Measurements from ENCODE around the gene AGFG1. TPM values are rescaled to one million over a fixed set of nuclear protein-coding genes. Genes with fewer than 3 reads are reported as not detected.
"Not testable (repeated sequence)": the region's sequence is repeated elsewhere in the genome, so short reads cannot be mapped to it uniquely, and the experiment has no call there.

AGFG1 gene
- total RNA-seq, 4 donors from 2014 or later = 50.0 to 69.2 (median 58.9) TPM

DNA sequence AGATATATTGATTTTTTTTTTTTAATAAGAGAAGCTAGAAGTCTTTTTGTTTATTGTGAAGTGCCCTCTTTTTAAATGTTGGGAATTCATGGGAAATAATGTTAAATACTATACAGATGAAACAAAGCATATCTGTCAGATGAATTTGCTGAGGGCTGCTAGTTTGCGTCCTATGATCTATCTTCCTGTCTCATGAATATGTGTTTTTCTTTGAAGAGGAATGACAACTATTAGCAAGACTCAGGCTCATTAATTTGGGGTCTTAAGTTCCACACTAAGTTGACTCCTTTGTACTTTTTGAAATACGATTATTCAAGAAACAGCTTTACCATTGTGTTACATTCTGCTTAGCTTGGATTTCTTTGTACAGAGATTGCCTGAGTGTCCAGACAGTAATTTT is 57.9 kb downstream of the AGFG1 start:
- no peaks in the 10 kb centered on the region for H3K27me3 ChIP-seq
- intact Hi-C loops (cut with DNase I) = no loop called here
- TF ChIP-seq POLR2A (IDR thresholded peaks at IDR 0.05) = no peak
- TF ChIP-seq, protein P1, sequence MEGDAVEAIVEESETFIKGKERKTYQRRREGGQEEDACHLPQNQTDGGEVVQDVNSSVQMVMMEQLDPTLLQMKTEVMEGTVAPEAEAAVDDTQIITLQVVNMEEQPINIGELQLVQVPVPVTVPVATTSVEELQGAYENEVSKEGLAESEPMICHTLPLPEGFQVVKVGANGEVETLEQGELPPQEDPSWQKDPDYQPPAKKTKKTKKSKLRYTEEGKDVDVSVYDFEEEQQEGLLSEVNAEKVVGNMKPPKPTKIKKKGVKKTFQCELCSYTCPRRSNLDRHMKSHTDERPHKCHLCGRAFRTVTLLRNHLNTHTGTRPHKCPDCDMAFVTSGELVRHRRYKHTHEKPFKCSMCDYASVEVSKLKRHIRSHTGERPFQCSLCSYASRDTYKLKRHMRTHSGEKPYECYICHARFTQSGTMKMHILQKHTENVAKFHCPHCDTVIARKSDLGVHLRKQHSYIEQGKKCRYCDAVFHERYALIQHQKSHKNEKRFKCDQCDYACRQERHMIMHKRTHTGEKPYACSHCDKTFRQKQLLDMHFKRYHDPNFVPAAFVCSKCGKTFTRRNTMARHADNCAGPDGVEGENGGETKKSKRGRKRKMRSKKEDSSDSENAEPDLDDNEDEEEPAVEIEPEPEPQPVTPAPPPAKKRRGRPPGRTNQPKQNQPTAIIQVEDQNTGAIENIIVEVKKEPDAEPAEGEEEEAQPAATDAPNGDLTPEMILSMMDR (IDR thresholded peaks at IDR 0.05) = no peak
- H3K4me3 ChIP-seq (replicated peaks in 1 of 3) = no peak overlapping the region
- no peak for DNase-seq
- H3K27ac ChIP-seq = no peak overlapping the region
- WGBS, 2 donors = 95 to 96% methylated on average over 2 of the region's 2 CpGs
- H3K4me1 ChIP-seq = no peaks in the 10 kb centered on the region
- H3K36me3 ChIP-seq = peaks cover 5 to 6% of the 10 kb centered on the region in 2 donors
- no peaks in the 10 kb centered on the region for H3K9me3 ChIP-seq

DNA sequence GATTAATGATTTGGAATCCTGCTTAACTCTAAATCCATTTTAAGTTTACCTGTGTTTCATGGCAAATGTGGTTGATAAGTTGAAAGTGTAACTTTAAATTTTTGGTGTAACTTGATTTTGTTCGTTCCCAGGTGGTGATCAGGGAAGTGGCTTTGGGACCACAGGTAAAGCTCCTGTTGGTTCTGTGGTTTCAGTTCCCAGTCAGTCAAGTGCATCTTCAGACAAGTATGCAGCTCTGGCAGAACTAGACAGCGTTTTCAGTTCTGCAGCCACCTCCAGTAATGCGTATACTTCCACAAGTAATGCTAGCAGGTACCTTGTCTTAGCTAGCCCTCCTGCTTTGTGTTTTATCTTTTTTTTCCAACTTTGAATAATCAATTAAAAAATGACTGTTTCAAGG is 62.8 kb downstream of the AGFG1 start:
- Histone ChIP-seq H3K36me3 (peaks cover 14 to 18% of the 10 kb centered on the region in 2 donors), H3K9me3 (no peaks in the 10 kb centered on the region), H3K4me1 (no peaks in the 10 kb centered on the region), H3K27ac (no peak overlapping the region), H3K4me3 (replicated peaks in 1 of 3) (no peak overlapping the region), H3K27me3 (no peaks in the 10 kb centered on the region)
- no peak for TF ChIP-seq POLR2A (IDR thresholded peaks at IDR 0.05)
- TF ChIP-seq, protein P1 (IDR thresholded peaks at IDR 0.05) = no peak
- DNase-seq = peak; percentile 52 to 55
- 33 to 44% methylated on average over 3 of the region's 3 CpGs for WGBS, 2 donors
- intact Hi-C loops (cut with DNase I) = no loop called here

DNA sequence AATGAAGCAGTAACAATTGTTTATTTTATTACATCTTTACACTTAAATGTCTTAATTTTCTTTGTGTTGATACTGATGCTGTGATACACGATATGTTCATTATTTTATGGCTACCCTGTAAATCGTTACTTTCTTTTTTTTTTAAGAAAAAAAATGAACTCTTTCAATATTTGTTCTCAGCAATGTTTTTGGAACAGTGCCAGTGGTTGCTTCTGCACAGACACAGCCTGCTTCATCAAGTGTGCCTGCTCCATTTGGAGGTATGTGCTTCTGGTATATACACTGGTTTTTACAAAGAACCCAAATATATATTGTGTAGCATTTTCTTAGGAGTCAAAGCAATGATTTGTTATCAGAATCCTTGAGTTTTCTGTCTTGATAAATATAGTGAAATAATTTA is 64.5 kb downstream of the AGFG1 start:
- Histone ChIP-seq H3K27ac (no peak overlapping the region), H3K27me3 (no peaks in the 10 kb centered on the region), H3K4me3 (replicated peaks in 1 of 3) (no peak overlapping the region), H3K36me3 (peaks cover 8 to 23% of the 10 kb centered on the region in 2 donors), H3K4me1 (no peaks in the 10 kb centered on the region), H3K9me3 (no peaks in the 10 kb centered on the region)
- no peak for DNase-seq
- 64 to 65% methylated on average over 2 of the region's 2 CpGs for WGBS, 2 donors
- intact Hi-C loops (cut with DNase I) = no loop called here
- TF ChIP-seq, protein P1 (IDR thresholded peaks at IDR 0.05) = no peak
- TF ChIP-seq POLR2A (IDR thresholded peaks at IDR 0.05) = no peak

DNA sequence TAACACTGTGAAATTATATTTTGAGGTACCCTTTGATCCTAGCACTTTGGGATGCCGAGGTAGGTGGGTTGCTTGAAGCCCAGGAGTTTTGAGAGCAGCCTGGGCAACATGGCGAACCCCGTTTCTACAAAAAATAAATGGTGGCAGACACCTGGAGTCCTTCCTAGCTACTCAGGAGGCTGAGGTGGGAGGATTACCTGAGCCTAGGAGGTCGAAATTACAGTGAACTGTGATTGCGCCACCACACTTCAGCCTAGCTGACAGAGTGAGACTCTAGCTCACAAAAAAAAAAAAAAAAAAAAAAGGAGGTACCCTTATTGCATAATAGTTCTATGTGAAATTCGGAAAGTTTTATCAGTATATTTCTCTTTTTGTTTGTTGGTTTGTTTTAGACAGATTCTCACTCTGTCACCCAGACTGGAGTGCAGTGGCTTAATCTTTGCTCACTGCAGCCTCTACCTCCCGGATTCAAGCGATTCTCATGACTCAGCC is 67.6 kb downstream of the AGFG1 start:
- H3K4me3 ChIP-seq (replicated peaks in 1 of 3) = no peak overlapping the region
- H3K36me3 ChIP-seq = peaks cover 8 to 19% of the 10 kb centered on the region in 2 donors
- H3K9me3 ChIP-seq = no peaks in the 10 kb centered on the region
- TF ChIP-seq, protein P1 (IDR thresholded peaks at IDR 0.05) = no peak
- TF ChIP-seq POLR2A (IDR thresholded peaks at IDR 0.05) = no peak
- intact Hi-C loops (cut with DNase I) = no loop called here
- no peak for DNase-seq
- no peak overlapping the region for H3K27ac ChIP-seq
- no peaks in the 10 kb centered on the region for H3K4me1 ChIP-seq
- H3K27me3 ChIP-seq = no peaks in the 10 kb centered on the region
- WGBS, 2 donors = 97 to 98% methylated on average over 8 of the region's 8 CpGs

DNA sequence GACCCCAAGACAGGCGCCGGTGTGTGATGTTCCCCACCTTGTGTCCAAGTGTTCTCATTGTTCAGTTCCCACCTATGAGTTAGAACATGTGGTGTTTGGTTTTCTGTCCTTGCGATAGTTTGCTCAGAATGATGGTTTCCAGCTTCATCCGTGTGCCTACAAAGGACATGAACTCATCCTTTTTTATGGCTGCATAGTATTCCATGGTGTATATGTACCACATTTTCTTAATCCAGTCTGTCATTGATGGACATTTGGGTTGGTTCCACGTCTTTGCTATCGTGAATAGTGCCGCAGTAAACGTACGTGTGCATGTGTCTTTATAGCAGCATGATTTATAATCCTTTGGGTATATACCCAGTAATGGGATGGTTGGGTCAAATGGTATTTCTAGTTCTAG is 68.4 kb downstream of the AGFG1 start:
- H3K36me3 ChIP-seq = peaks cover 8 to 19% of the 10 kb centered on the region in 2 donors
- H3K27ac ChIP-seq; H3K4me3 ChIP-seq (replicated peaks in 1 of 3); H3K9me3 ChIP-seq; DNase-seq; H3K4me1 ChIP-seq; intact Hi-C loops (cut with DNase I); H3K27me3 ChIP-seq: not testable (repeated sequence)
- 94 to 99% methylated on average over 9 of the region's 9 CpGs for WGBS, 2 donors

DNA sequence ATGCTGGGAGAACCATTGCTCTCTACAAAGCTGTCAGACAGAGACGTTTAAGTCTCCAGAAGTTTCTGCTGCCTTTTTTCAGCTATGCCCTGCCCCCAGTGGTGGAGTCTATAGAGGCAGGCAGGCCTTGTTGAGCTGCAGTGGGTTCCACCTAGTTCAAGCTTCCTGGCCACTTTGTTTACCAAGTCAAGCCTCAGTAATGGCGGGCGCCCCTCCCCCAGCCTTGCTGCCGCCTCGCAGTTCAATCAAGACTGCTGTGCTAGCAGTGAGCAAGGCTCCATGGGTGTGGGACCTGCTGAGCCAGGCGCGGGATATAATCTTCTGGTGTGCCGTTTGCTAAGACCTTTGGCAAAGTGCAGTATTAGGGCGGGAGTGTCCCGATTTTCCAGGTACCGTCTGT is 74.0 kb downstream of the AGFG1 start:
- H3K4me1 ChIP-seq = no peaks in the 10 kb centered on the region
- H3K27ac ChIP-seq = no peak overlapping the region
- H3K4me3 ChIP-seq (replicated peaks in 1 of 3) = no peak overlapping the region
- TF ChIP-seq, protein P1 (IDR thresholded peaks at IDR 0.05) = no peak
- TF ChIP-seq POLR2A (IDR thresholded peaks at IDR 0.05) = no peak
- no peak for DNase-seq
- intact Hi-C loops (cut with DNase I) = no loop called here
- no peaks in the 10 kb centered on the region for H3K27me3 ChIP-seq
- H3K9me3 ChIP-seq = no peaks in the 10 kb centered on the region
- WGBS, 2 donors = 99 to 100% methylated on average over 4 to 11 of the region's 11 CpGs
- peaks cover 0 to 3% of the 10 kb centered on the region in 2 donors for H3K36me3 ChIP-seq
